BLaER1 (cell line): ENCODE data around the gene LRRC4C.

Experiments used
- H3K27ac ChIP-seq: shearing (Covaris generic); formaldehyde crosslinking; 2 replicates; pipeline ENCODE4 v1.8.1; 2022
- H3K27me3 ChIP-seq: shearing (Covaris generic); formaldehyde crosslinking; 2 replicates; pipeline ENCODE4 v1.8.1; 2022
- H3K36me3 ChIP-seq: shearing (Covaris generic); formaldehyde crosslinking; 2 replicates; pipeline ENCODE4 v1.8.1; 2022
- H3K4me1 ChIP-seq: shearing (Covaris generic); formaldehyde crosslinking; 2 replicates; pipeline ENCODE4 v1.8.1; 2022
- H3K4me2 ChIP-seq: shearing (Covaris generic); formaldehyde crosslinking; 2 replicates; pipeline ENCODE4 v1.8.1; 2022
- H3K4me3 ChIP-seq: shearing (Covaris generic); formaldehyde crosslinking; 2 replicates; pipeline ENCODE4 v1.8.1; 2022
- H3K9ac ChIP-seq: shearing (Covaris generic); formaldehyde crosslinking; 2 replicates; pipeline ENCODE4 v1.8.1; 2022
- H3K9me3 ChIP-seq: shearing (Covaris generic); formaldehyde crosslinking; 2 replicates; pipeline ENCODE4 v1.8.1; 2022
- H4K20me1 ChIP-seq: shearing (Covaris generic); formaldehyde crosslinking; 2 replicates; pipeline ENCODE4 v1.8.1; 2022
- Cebpa-rat ChIP-seq: shearing (Covaris generic); IDR thresholded peaks from 2 replicates; pipeline ENCODE4 v1.8.1; 2022

The LRRC4C gene

GRCh38 chr11:41394521-41395195, 64.8 kb downstream of the LRRC4C start:
- Histone ChIP-seq H3K36me3 (no peaks in the 10 kb centered on the region), H3K27ac (no peak overlapping the region), H3K27me3 (no peaks in the 10 kb centered on the region), H3K4me2 (peak overlapping the region; percentile 5; the same call in 1 of the 2 replicates), H3K4me1 (0 out of 2 replicates have a peak, but pooled peaks cover 9% of the 10 kb centered on the region), H4K20me1 (no peaks in the 10 kb centered on the region), H3K9ac (no peak overlapping the region), H3K4me3 (no peak overlapping the region), H3K9me3 (no peaks in the 10 kb centered on the region)
- no peak for TF ChIP-seq Cebpa-rat

- no peak overlapping the region for H3K27ac ChIP-seq
Observed at GRCh38 chr11:41392596-41392995, 66.9 kb downstream of the LRRC4C start.

GRCh38 chr11:41389623-41390130, 69.8 kb downstream of the LRRC4C start:
- TF ChIP-seq Cebpa-rat: no peak
- no peaks in the 10 kb centered on the region for H4K20me1 ChIP-seq

More at GRCh38 chr11:41392596-41392995, 66.9 kb downstream of the LRRC4C start:
- no peak for TF ChIP-seq Cebpa-rat
- H3K9ac ChIP-seq: no peak overlapping the region
- no peak overlapping the region for H3K4me2 ChIP-seq
- no peaks in the 10 kb centered on the region for H3K27me3 ChIP-seq
- H3K9me3 ChIP-seq: no peaks in the 10 kb centered on the region
- H3K36me3 ChIP-seq: no peaks in the 10 kb centered on the region
- 0 out of 2 replicates have a peak, but pooled peaks cover 9% of the 10 kb centered on the region for H3K4me1 ChIP-seq
- H3K4me3 ChIP-seq: no peak overlapping the region
- H4K20me1 ChIP-seq: no peaks in the 10 kb centered on the region

DNA sequence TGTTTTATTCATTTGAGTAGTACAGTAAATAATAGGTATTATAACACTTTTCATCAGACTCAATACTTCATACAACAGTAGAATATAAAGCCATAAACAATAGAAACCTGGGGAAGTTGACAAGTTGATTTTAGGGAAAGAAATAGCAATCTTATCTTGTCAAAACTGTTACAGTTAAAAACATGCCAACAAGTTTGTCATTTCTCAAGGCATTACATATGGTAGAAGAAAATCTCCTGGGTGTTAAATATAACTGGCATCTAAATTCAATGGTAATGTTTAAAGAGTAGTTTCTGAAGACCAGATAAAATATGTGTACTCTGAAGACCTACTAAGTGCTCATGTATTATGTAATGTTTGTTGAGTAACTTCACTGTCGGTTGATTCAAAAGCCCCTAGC, 75.1 kb downstream of the LRRC4C start:
- Histone ChIP-seq H3K27ac (no peak overlapping the region), H3K9ac (no peak overlapping the region), H3K27me3 (no peaks in the 10 kb centered on the region), H3K4me1 (no peaks in the 10 kb centered on the region), H3K4me2 (no peak overlapping the region), H3K4me3 (no peak overlapping the region), H3K36me3 (no peaks in the 10 kb centered on the region), H3K9me3 (no peaks in the 10 kb centered on the region), H4K20me1 (no peaks in the 10 kb centered on the region)
- no peak for TF ChIP-seq Cebpa-rat

More at GRCh38 chr11:41389623-41390130, 69.8 kb downstream of the LRRC4C start:
- 0 out of 2 replicates have a peak, but pooled peaks cover 3% of the 10 kb centered on the region for H3K4me1 ChIP-seq
- H3K27me3 ChIP-seq: no peaks in the 10 kb centered on the region
- no peaks in the 10 kb centered on the region for H3K36me3 ChIP-seq
- H3K4me3 ChIP-seq: no peak overlapping the region
- no peak overlapping the region for H3K4me2 ChIP-seq
- H3K9me3 ChIP-seq: no peaks in the 10 kb centered on the region
- H3K9ac ChIP-seq: no peak overlapping the region
- H3K27ac ChIP-seq: no peak overlapping the region

- no peak for TF ChIP-seq Cebpa-rat
- H3K27me3 ChIP-seq: no peaks in the 10 kb centered on the region
- no peak overlapping the region for H3K4me2 ChIP-seq
- H3K27ac ChIP-seq: no peak overlapping the region
- no peak overlapping the region for H3K9ac ChIP-seq
- H4K20me1 ChIP-seq: no peaks in the 10 kb centered on the region
- H3K36me3 ChIP-seq: no peaks in the 10 kb centered on the region
- no peaks in the 10 kb centered on the region for H3K9me3 ChIP-seq
- H3K4me3 ChIP-seq: no peak overlapping the region
- H3K4me1 ChIP-seq: no peaks in the 10 kb centered on the region
Observed at GRCh38 chr11:41383768-41384167, 75.7 kb downstream of the LRRC4C start.

GRCh38 chr11:41382927-41383326, 76.5 kb downstream of the LRRC4C start:
- no peak overlapping the region for H3K4me3 ChIP-seq
- H3K4me2 ChIP-seq: no peak overlapping the region

GRCh38 chr11:41379084-41379483, 80.4 kb downstream of the LRRC4C start:
- H4K20me1 ChIP-seq: no peaks in the 10 kb centered on the region
- no peaks in the 10 kb centered on the region for H3K27me3 ChIP-seq
- no peaks in the 10 kb centered on the region for H3K36me3 ChIP-seq
- H3K4me1 ChIP-seq: no peaks in the 10 kb centered on the region
- TF ChIP-seq Cebpa-rat: no peak
- H3K9ac ChIP-seq: no peak overlapping the region
- H3K4me3 ChIP-seq: no peak overlapping the region
- H3K27ac ChIP-seq: no peak overlapping the region
- no peaks in the 10 kb centered on the region for H3K9me3 ChIP-seq
- no peak overlapping the region for H3K4me2 ChIP-seq

More at GRCh38 chr11:41382927-41383326, 76.5 kb downstream of the LRRC4C start:
- Histone ChIP-seq H3K36me3 (no peaks in the 10 kb centered on the region), H3K9ac (no peak overlapping the region), H3K27ac (no peak overlapping the region), H4K20me1 (no peaks in the 10 kb centered on the region), H3K9me3 (no peaks in the 10 kb centered on the region), H3K4me1 (no peaks in the 10 kb centered on the region), H3K27me3 (no peaks in the 10 kb centered on the region)
- no peak for TF ChIP-seq Cebpa-rat

- Histone ChIP-seq H3K36me3 (no peaks in the 10 kb centered on the region), H3K4me1 (no peaks in the 10 kb centered on the region), H3K4me3 (no peak overlapping the region), H3K27ac (no peak overlapping the region), H3K9ac (no peak overlapping the region), H3K27me3 (no peaks in the 10 kb centered on the region), H3K4me2 (no peak overlapping the region), H3K9me3 (no peaks in the 10 kb centered on the region), H4K20me1 (no peaks in the 10 kb centered on the region)
- TF ChIP-seq Cebpa-rat: no peak
Observed at GRCh38 chr11:41377709-41378394, 81.6 kb downstream of the LRRC4C start.

DNA sequence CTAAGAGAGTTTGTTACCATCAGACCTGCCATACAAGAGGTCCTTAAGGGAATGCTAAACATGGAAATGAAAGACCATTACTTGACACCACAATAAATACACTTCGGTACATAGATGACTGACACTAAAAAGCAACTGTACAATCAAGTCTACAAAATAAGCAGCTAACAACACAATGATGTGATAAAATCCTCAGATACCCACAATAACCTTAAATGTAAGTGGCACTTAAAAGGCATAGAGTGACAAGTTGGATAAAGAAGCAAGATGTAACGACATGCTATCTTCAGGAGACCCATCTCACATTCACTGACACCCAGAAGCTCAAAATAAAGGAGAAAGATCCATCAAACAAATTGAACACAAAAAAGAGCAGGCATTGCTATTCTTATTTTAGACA, 107.6 kb downstream of the LRRC4C start:
- no peak for TF ChIP-seq Cebpa-rat
- H4K20me1 ChIP-seq: no peaks in the 10 kb centered on the region
- no peak overlapping the region for H3K4me3 ChIP-seq
- no peak overlapping the region for H3K9ac ChIP-seq
- no peaks in the 10 kb centered on the region for H3K4me1 ChIP-seq
- no peaks in the 10 kb centered on the region for H3K36me3 ChIP-seq
- no peaks in the 10 kb centered on the region for H3K27me3 ChIP-seq
- no peak overlapping the region for H3K4me2 ChIP-seq
- no peaks in the 10 kb centered on the region for H3K9me3 ChIP-seq
- no peak overlapping the region for H3K27ac ChIP-seq

GRCh38 chr11:41346042-41346441, 113.4 kb downstream of the LRRC4C start:
- H4K20me1 ChIP-seq: no peaks in the 10 kb centered on the region
- TF ChIP-seq Cebpa-rat: no peak

More at GRCh38 chr11:41346042-41346441, 113.4 kb downstream of the LRRC4C start:
- Histone ChIP-seq H3K4me1 (no peaks in the 10 kb centered on the region), H3K27ac (no peak overlapping the region), H3K4me2 (no peak overlapping the region), H3K4me3 (no peak overlapping the region), H3K27me3 (no peaks in the 10 kb centered on the region), H3K9me3 (no peaks in the 10 kb centered on the region), H3K9ac (no peak overlapping the region), H3K36me3 (no peaks in the 10 kb centered on the region)
